ENCODE results near the gene ALDH1L1.

GRCh38 chr3:126112531-126113237 lies 67.7 kb downstream of the ALDH1L1 start:
- TF ChIP-seq SNAI2 (CRISPR knock-in tag; IDR thresholded peaks at IDR 0.05) (no peak), TCF4 (CRISPR knock-in tag; IDR thresholded peaks at IDR 0.05; ENCODE audit: borderline replicate concordance) (no peak), BACH2 (CRISPR knock-in tag; IDR thresholded peaks at IDR 0.05; ENCODE audit: borderline replicate concordance) (no peak), ZFP30 (CRISPR knock-in tag; IDR thresholded peaks at IDR 0.05) (no peak), CSRNP3 (CRISPR knock-in tag; IDR thresholded peaks at IDR 0.05) (no peak), PATZ1 (CRISPR knock-in tag; IDR thresholded peaks at IDR 0.05; ENCODE audit: borderline replicate concordance) (no peak), ZFP3 (CRISPR knock-in tag; IDR thresholded peaks at IDR 0.05) (no peak), CREB5 (CRISPR knock-in tag; IDR thresholded peaks at IDR 0.05; ENCODE audit: low read depth) (no peak)

Data from SK-N-SH treated with all-trans-retinoic acid at 6 μM for 48 hours (cell line).